ENCODE results near the gene RNF168. TPM values are rescaled to one million over a fixed set of nuclear protein-coding genes. Genes with fewer than 3 reads are reported as not detected.

RNF168 gene
- total RNA-seq, 1 experiment from 2014 or later: 65.5 TPM

DNA sequence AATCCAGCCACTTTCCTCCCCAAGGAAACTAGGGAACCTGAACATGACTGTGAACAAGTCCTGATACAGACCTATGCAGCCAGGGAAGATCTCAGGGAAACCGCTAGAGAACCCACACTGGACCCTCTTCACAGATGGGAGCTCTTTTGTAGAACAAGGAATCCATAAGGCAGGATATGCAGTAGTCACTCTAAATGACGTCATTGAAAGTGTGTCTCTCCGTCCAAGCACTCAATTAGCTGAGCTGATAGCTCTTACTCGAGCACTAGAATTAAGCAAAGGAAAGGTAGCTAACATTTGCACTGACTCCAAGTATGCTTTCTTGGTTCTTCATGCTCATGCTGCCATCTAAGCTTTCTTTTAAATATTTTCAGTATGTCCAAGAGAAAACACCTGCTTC lies 21.6 kb upstream of the RNF168 start:
- Mint-ChIP-seq H3K36me3 (ENCODE audit: insufficient read depth in 1 of 3, low read depth in 3 of 3) (peaks cover 13 to 16% (median 16%) of the 10 kb centered on the region in 3 experiments), H3K27me3 (ENCODE audit: low read depth) (peaks cover 7% of the 10 kb centered on the region), H3K4me3 (no peak overlapping the region), H3K27ac (no peak overlapping the region), H3K4me1 (peaks cover 3% of the 10 kb centered on the region in 2 experiments; a peak in 3 of 4 replicates), H3K9me3 (peaks cover 19 to 24% of the 10 kb centered on the region in 2 experiments)
- no peak overlapping the region for H2BK20ac ChIP-seq (ENCODE audit: low read depth, low read length, poor library complexity, severe bottlenecking)
- DNase-seq: no peak
- no CpG with 5 or more reads among the region's 4 CpGs for WGBS (ENCODE audit: extremely low coverage, insufficient read length, low lambda C conversion rate)
- no peak overlapping the region for H2BK12ac ChIP-seq (ENCODE audit: insufficient read length, low read depth, low read length)
- H2BK5ac ChIP-seq (ENCODE audit: insufficient read length, low read length): no peak overlapping the region
- H3K27ac ChIP-seq (ENCODE audit: insufficient read length, low read depth, low read length): no peak overlapping the region
- H3K56ac ChIP-seq (ENCODE audit: insufficient read length, low read depth, low read length): no peak overlapping the region
- H3K23me2 ChIP-seq (ENCODE audit: insufficient read length, low read depth, low read length, poor library complexity, severe bottlenecking): no peaks in the 10 kb centered on the region
- H3K18ac ChIP-seq (ENCODE audit: insufficient read length, low read depth, low read length): no peak overlapping the region
- H3K9me3 ChIP-seq (ENCODE audit: control insufficient read depth, low read depth, low read length): peaks cover 6% of the 10 kb centered on the region
- no peak overlapping the region for H4K91ac ChIP-seq (ENCODE audit: insufficient read length, low read depth, low read length)
- H3K4me1 ChIP-seq (ENCODE audit: insufficient read depth, low read length): no peaks in the 10 kb centered on the region
- H3K14ac ChIP-seq (ENCODE audit: insufficient read depth, low read length): no peak overlapping the region
- H4K5ac ChIP-seq (ENCODE audit: insufficient read length, low read depth, low read length): no peak overlapping the region
- H2BK15ac ChIP-seq (ENCODE audit: low read depth, low read length): no peak overlapping the region
- no peak overlapping the region for H3T11ph ChIP-seq (ENCODE audit: low read length)
- no peak overlapping the region for H3K4ac ChIP-seq (ENCODE audit: low read depth, low read length)
- H3K79me2 ChIP-seq (ENCODE audit: insufficient read depth, low read length): no peaks in the 10 kb centered on the region
- H3K27me3 ChIP-seq (ENCODE audit: insufficient read depth, low read length): no peaks in the 10 kb centered on the region
- no peak overlapping the region for H2BK120ac ChIP-seq (ENCODE audit: low read depth, low read length, poor library complexity, severe bottlenecking)
- H3K23ac ChIP-seq (ENCODE audit: insufficient read length, low read depth, low read length): no peak overlapping the region
- H4K20me1 ChIP-seq (ENCODE audit: control insufficient read depth, insufficient read depth, insufficient read length): no peaks in the 10 kb centered on the region
- H3K79me1 ChIP-seq (ENCODE audit: insufficient read depth, low read depth, low read length, poor library complexity, severe bottlenecking): no peaks in the 10 kb centered on the region
- no peak overlapping the region for H3K4me2 ChIP-seq (ENCODE audit: insufficient read depth, insufficient read length, low read length)
- no peak overlapping the region for H2AK5ac ChIP-seq (ENCODE audit: insufficient read length, low read length)
- TF ChIP-seq, protein P1, sequence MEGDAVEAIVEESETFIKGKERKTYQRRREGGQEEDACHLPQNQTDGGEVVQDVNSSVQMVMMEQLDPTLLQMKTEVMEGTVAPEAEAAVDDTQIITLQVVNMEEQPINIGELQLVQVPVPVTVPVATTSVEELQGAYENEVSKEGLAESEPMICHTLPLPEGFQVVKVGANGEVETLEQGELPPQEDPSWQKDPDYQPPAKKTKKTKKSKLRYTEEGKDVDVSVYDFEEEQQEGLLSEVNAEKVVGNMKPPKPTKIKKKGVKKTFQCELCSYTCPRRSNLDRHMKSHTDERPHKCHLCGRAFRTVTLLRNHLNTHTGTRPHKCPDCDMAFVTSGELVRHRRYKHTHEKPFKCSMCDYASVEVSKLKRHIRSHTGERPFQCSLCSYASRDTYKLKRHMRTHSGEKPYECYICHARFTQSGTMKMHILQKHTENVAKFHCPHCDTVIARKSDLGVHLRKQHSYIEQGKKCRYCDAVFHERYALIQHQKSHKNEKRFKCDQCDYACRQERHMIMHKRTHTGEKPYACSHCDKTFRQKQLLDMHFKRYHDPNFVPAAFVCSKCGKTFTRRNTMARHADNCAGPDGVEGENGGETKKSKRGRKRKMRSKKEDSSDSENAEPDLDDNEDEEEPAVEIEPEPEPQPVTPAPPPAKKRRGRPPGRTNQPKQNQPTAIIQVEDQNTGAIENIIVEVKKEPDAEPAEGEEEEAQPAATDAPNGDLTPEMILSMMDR (conservative IDR thresholded peaks at IDR 0.05): no peak
- no peak overlapping the region for H2AFZ ChIP-seq (ENCODE audit: low read length)
- no peak overlapping the region for H3K9ac ChIP-seq (ENCODE audit: extremely low read depth, insufficient read length, low read length)
- no peak overlapping the region for H4K8ac ChIP-seq (replicated peaks; ENCODE audit: insufficient read length, low read depth, low read length)

Data from H9 (cell line).